Liver (tissue), 3 donors: ENCODE measurements around the gene SSRP1.

Experiments used
- CTCF ChIP-seq: fragments of 150-350 bp; IDR thresholded peaks from 2 replicates; pipeline ENCODE4 v1.5.1; 2017; ENCODE audit warnings: improper control_type of control experiment, low read depth, low read length; ENCODE audit not compliant: missing input control
- EGR1 ChIP-seq, 2 donors: IDR thresholded peaks; 2 replicates each; pipeline ENCODE4 v1.6.1; 2016 to 2018; ENCODE audit warnings: antibody characterized with exemption in 2 of 2, low read depth in 2 of 2
- NR2F2 ChIP-seq: IDR thresholded peaks from 2 replicates; pipeline ENCODE4 v1.6.1; 2016; ENCODE audit warnings: antibody characterized with exemption
- donor health status: healthy.
- donor health status: healthy.

DNA sequence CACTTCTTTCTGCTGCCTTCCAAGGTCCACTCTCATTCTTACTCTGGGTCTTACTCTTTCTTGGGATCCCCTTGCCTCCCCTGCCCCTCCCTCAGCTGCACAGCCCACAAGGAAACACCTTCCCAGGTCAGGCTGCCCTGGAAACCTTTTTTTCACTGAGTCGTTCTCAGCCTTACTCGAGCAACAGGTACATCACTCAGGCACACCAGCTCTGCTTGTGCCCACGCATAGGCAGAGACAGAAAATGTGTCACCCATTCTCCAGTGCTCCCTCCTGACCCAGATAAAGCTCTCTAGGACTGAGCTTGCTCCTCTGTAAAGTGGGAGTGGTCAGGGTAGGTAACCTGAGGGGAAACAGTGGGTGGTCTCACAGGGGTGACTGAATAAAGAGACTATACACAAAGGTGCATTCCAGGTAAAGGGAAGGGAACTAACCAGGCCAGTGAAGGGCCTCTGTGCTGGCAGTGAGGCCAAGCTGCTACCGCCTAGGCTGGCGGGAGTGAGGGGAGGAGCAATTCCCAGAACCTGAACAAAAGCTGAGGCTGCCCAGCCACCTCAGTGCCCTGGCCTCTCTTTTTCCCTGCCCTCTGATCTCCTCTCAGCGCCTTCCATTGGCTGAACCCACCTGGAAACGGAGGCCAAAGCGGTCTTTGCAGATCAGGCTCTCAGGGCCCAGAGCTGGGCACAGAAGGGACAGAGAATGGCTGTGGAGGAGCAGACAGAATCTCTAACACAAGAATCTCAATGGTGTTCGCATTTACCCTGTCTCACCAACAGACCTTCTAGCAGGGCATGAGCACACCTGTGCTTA is 29.4 kb upstream of the SSRP1 start:
- TF ChIP-seq CTCF: no peak
- TF ChIP-seq EGR1 (IDR thresholded peaks at IDR 0.05; ENCODE audit: low read depth in 2 of 2): no peak
- TF ChIP-seq NR2F2: no peak
